BJ (cell line): ENCODE results near the gene MAP7D1. TPM values are rescaled to one million over a fixed set of nuclear protein-coding genes. Genes with fewer than 3 reads are reported as not detected.
"Not testable (repeated sequence)": the region's sequence is repeated elsewhere in the genome, so short reads cannot be mapped to it uniquely, and the experiment has no call there.

Experiments used
- CTCF ChIA-PET: fragments of 350-600 bp; formaldehyde crosslinking; extraction: SDS; loops from one replicate; lab custom pipeline; 2021; ENCODE audit warnings: antibody characterized with exemption, inconsistent platforms; lab: Yijun Ruan, JAX
- POLR2A ChIA-PET: fragments of 300-600 bp; sonication (Branson Sonifier 250); formaldehyde crosslinking; extraction: SDS; loops from one replicate; lab custom pipeline; 2021; ENCODE audit warnings: antibody characterized with exemption; lab: Charles Lee
- DNase-seq: peaks from one replicate; pipeline ENCODE4 v3.0.0-alpha.2; 2011; ENCODE audit warnings: low read depth
- H3K27me3 ChIP-seq: 2 replicates; pipeline ENCODE4 v1.6.0; 2011; ENCODE audit warnings: low read length; ENCODE audit not compliant: control insufficient read depth, insufficient read depth
- H3K36me3 ChIP-seq: 2 replicates; pipeline ENCODE4 v1.5.1; 2011; ENCODE audit warnings: low read length; ENCODE audit not compliant: control insufficient read depth, insufficient read depth
- H3K4me3 ChIP-seq: 2 replicates; pipeline ENCODE4 v1.5.1; 2011; ENCODE audit warnings: low read depth, mild to moderate bottlenecking, control low read depth, low read length
- polyA plus RNA-seq: library from polyadenylated mRNA; depleted of rRNA; stranded (reverse); fragments of >200 nt; gene quantifications from 2 replicates; pipeline ENCODE4 v1.2.3, GENCODE V29; 2011
- TF ChIP-seq, protein P1 (sequence below): IDR thresholded peaks from 2 replicates; pipeline ENCODE4 v1.5.1; 2011; ENCODE audit warnings: low read depth, mild to moderate bottlenecking, control low read depth, inconsistent platforms, low read length, moderate library complexity; ENCODE audit not compliant: insufficient read depth

MAP7D1 gene
- polyA plus RNA-seq, 1 experiment, result 33.7 TPM

DNA sequence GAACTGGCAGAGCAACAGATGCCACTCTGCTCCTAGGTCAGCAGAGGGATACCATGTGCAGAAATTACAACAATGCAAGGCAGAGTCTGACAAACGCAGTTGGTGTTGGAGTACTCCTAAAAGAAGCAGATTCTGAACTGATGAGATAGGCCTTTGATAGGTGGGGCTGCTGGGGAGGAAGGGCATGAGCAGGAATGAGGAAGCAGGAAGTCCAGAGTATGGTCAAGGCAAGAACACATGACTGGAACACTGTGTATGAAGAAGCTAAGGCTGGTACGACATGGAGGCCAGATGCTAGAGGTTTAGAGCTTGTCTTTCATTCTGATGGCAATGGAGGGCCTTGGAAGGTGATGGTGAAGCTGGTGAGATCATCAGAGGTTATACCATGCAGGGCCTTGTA is 56.8 kb downstream of the MAP7D1 start:
- DNase-seq, result no peak
- no peak overlapping the region for H3K4me3 ChIP-seq
- no peaks in the 10 kb centered on the region for H3K27me3 ChIP-seq
- H3K36me3 ChIP-seq, result no peaks in the 10 kb centered on the region
- TF ChIP-seq, protein P1, sequence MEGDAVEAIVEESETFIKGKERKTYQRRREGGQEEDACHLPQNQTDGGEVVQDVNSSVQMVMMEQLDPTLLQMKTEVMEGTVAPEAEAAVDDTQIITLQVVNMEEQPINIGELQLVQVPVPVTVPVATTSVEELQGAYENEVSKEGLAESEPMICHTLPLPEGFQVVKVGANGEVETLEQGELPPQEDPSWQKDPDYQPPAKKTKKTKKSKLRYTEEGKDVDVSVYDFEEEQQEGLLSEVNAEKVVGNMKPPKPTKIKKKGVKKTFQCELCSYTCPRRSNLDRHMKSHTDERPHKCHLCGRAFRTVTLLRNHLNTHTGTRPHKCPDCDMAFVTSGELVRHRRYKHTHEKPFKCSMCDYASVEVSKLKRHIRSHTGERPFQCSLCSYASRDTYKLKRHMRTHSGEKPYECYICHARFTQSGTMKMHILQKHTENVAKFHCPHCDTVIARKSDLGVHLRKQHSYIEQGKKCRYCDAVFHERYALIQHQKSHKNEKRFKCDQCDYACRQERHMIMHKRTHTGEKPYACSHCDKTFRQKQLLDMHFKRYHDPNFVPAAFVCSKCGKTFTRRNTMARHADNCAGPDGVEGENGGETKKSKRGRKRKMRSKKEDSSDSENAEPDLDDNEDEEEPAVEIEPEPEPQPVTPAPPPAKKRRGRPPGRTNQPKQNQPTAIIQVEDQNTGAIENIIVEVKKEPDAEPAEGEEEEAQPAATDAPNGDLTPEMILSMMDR, result no peak
- CTCF ChIA-PET, result interaction anchor here (0.9 to 1.6 kb wide), 3 partner anchors 39 to 79 kb away, joined by 3 to 5 read pairs (median 3); no protein-coding TSS in a partner anchor
- POLR2A ChIA-PET, result no interaction called here

DNA sequence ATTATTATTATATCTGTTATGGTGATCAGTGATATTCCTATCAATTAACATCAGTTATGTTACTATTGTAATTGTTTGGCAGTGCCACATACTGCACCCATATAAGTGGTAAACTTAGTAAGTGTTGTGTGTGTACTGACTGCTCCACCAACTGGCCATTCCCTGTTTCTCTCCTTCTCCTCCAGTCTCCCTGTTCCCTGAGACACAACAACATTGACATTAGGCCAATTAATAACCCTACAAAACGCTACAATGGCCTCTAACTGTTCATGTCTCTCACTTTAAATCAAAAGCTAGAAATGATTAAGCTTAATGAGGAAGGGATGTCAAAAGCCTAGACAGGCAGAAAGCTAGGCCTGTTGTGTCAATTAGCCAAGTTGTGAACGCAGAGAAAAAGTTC is 61.7 kb downstream of the MAP7D1 start:
- TF ChIP-seq, protein P1, result peak; percentile 42
- H3K27me3 ChIP-seq, result no peaks in the 10 kb centered on the region
- H3K36me3 ChIP-seq, result no peaks in the 10 kb centered on the region
- ChIA-PET CTCF (interaction anchor here (1.0 to 1.3 kb wide), 2 partner anchors 68 to 81 kb away, joined by 3 to 5 read pairs; partner anchors contain the start of gene TRAPPC3), POLR2A (no interaction called here)
- no peak overlapping the region for H3K4me3 ChIP-seq
- no peak for DNase-seq

- not testable (repeated sequence) for H3K36me3 ChIP-seq, H3K4me3 ChIP-seq, DNase-seq, H3K27me3 ChIP-seq
- ChIA-PET CTCF (interaction anchor here (1.0 kb wide), 1 partner anchor 10 kb away, joined by 4 read pairs; no protein-coding TSS in a partner anchor), POLR2A (interaction anchor here (0.6 kb wide), 1 partner anchor 37 kb away, joined by 4 read pairs; no protein-coding TSS in a partner anchor)
Measured at GRCh38 chr1:36221901-36222300, 65.9 kb downstream of the MAP7D1 start.

- Histone ChIP-seq H3K4me3 (peak overlapping the region; percentile 61; the same call in 1 of the 2 replicates), H3K36me3 (peaks cover 2% of the 10 kb centered on the region; the same call in 1 of the 2 replicates), H3K27me3 (no peaks in the 10 kb centered on the region)
- no peak for DNase-seq
- TF ChIP-seq, protein P1, result no peak
- ChIA-PET CTCF (interaction anchor here (1.3 to 2.9 kb wide), 5 partner anchors 35 to 125 kb away, joined by 3 to 18 read pairs (median 10); partner anchors contain the start of genes MAP7D1 and TRAPPC3), POLR2A (interaction anchor here (0.6 kb wide), 1 partner anchor 38 kb away, joined by 4 read pairs; no protein-coding TSS in a partner anchor)
Measured at GRCh38 chr1:36222481-36223380, 66.8 kb downstream of the MAP7D1 start.

DNA sequence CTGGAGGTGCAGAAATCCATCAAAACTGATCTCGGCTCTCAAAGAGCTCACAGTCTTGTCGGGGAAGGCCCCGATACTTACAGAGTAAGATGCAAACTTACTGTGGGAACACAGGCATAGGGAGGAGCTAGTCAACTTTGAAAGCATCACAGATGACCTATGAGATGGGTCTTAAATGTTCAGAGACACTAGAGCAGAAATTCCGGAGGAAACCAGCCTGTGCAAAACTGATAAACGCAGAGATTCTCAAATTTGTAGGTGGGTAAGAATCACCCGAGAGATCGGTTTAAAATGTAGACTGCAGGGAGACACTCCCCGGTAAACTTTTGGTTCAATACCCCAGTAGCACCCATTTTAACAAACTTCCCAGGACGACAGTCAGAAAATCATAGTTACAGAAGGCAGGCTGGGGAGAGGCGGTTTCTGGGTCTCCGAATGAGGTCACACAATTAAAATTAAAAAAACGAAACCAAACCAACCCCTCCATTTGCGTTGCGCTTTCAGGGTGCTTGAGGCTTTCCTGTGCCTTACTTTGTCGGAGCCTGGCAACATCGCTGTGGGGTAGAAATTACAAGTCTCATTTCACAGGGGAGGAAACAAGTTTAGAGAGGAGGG is 67.5 kb downstream of the MAP7D1 start:
- Histone ChIP-seq H3K36me3 (peaks cover 5% of the 10 kb centered on the region; the same call in 1 of the 2 replicates), H3K27me3 (no peaks in the 10 kb centered on the region), H3K4me3 (peak overlapping the region; percentile 61)
- no peak for DNase-seq
- ChIA-PET POLR2A (interaction anchor here (1.5 kb wide), 1 partner anchor 74 kb away, joined by 7 read pairs; the partner anchor contains the start of gene TRAPPC3), CTCF (interaction anchor here (1.3 to 3.2 kb wide), 9 partner anchors 16 to 126 kb away, joined by 3 to 18 read pairs (median 10); partner anchors contain the start of genes MAP7D1 and TRAPPC3)
- TF ChIP-seq, protein P1, result no peak
